CD4-positive, alpha-beta memory T cell (primary cell): Measurements from ENCODE around the gene RIMBP2. TPM values are rescaled to one million over a fixed set of nuclear protein-coding genes. Genes with fewer than 3 reads are reported as not detected.
"Not testable (repeated sequence)": the region's sequence is repeated elsewhere in the genome, so short reads cannot be mapped to it uniquely, and the experiment has no call there.

Experiments used
- CTCF ChIA-PET: fragments of 350-600 bp; sonication (Branson Sonifier 250); formaldehyde crosslinking; loops from one replicate; lab custom pipeline; 2021; ENCODE audit warnings: inconsistent platforms; ENCODE audit not compliant: partially characterized antibody; lab: Charles Lee
- POLR2A ChIA-PET: fragments of 350-600 bp; sonication (Branson Sonifier 250); formaldehyde crosslinking; loops from one replicate; lab custom pipeline; 2021; ENCODE audit not compliant: partially characterized antibody; lab: Charles Lee
- DNase-seq, 5 donors: peaks; one replicate each; pipeline versions ENCODE4 v3.0.0 to v3.0.0-alpha.2; 2020 to 2022; ENCODE audit warnings: mixed read lengths in 1 of 5
- H3K27ac ChIP-seq: one replicate; pipeline ENCODE4 v1.7.0; 2013; ENCODE audit warnings: low read depth, low read length
- H3K27me3 ChIP-seq: 2 replicates; pipeline ENCODE4 v1.7.0; 2013; ENCODE audit warnings: mild to moderate bottlenecking, low read length, moderate library complexity; ENCODE audit not compliant: insufficient read depth
- H3K36me3 ChIP-seq: 2 replicates; pipeline ENCODE4 v1.7.0; 2013; ENCODE audit warnings: mild to moderate bottlenecking, low read length, moderate library complexity; ENCODE audit not compliant: insufficient read depth
- H3K4me1 ChIP-seq: 2 replicates; pipeline ENCODE4 v1.7.0; 2013; ENCODE audit warnings: mild to moderate bottlenecking, low read length, moderate library complexity; ENCODE audit not compliant: insufficient read depth
- H3K4me3 ChIP-seq, 2 donors: one replicate each; pipeline ENCODE4 v1.7.0; 2013; ENCODE audit warnings: low read length in 2 of 2, mild to moderate bottlenecking in 1 of 2
- H3K9me3 ChIP-seq, 2 donors: one replicate each; pipeline ENCODE4 v1.7.0; 2013; ENCODE audit warnings: low read length in 2 of 2, control low read depth in 1 of 2; ENCODE audit not compliant: control insufficient read depth in 1 of 2
- H3K27ac Mint-ChIP-seq, 7 donors: one replicate each; pipeline ENCODE4 v1.8.0; 2020 to 2021; ENCODE audit warnings: mixed read lengths in 7 of 7, mild to moderate bottlenecking in 6 of 7, inconsistent platforms in 3 of 7, moderate library complexity in 3 of 7
- H3K27me3 Mint-ChIP-seq, 2 donors: one replicate each; pipeline ENCODE4 v1.8.0; 2020 to 2021; ENCODE audit warnings: mixed read lengths in 2 of 2
- H3K36me3 Mint-ChIP-seq, 2 donors: one replicate each; pipeline ENCODE4 v1.8.0; 2020 to 2021; ENCODE audit warnings: mixed read lengths in 2 of 2, inconsistent platforms in 1 of 2, mild to moderate bottlenecking in 1 of 2
- H3K4me1 Mint-ChIP-seq, 4 donors: one replicate each; pipeline ENCODE4 v1.8.0; 2020 to 2021; ENCODE audit warnings: mixed read lengths in 4 of 4, mild to moderate bottlenecking in 1 of 4
- H3K4me3 Mint-ChIP-seq, 8 donors: one replicate each; pipeline ENCODE4 v1.8.0; 2020 to 2021; ENCODE audit warnings: mixed read lengths in 8 of 8, mild to moderate bottlenecking in 7 of 8, moderate library complexity in 6 of 8, inconsistent platforms in 3 of 8
- H3K9me3 Mint-ChIP-seq, 8 donors: one replicate each; pipeline ENCODE4 v1.8.0; 2020 to 2021; ENCODE audit warnings: mixed read lengths in 8 of 8, mild to moderate bottlenecking in 5 of 8, inconsistent platforms in 3 of 8, moderate library complexity in 1 of 8
- intact Hi-C: fragments of 100-400 bp; cut with micrococcal nuclease; formaldehyde crosslinking; loops from one replicate; pipeline ENCODE4 v1.15.1; 2023
- polyA plus RNA-seq, 2 donors: library from polyadenylated mRNA; unstranded; fragments of 300-500 nt; fragmentation: Illumina TruSeq; gene quantifications; one replicate each; pipeline ENCODE4 v1.2.3, GENCODE V29; 2021
- total RNA-seq, 2 experiments: library from RNA; stranded (reverse); gene quantifications; one replicate each; pipeline ENCODE4 v1.2.3, GENCODE V29; 2021

The RIMBP2 gene
- total and polyA plus RNA-seq, 4 experiments from 2014 or later, result 0.20 TPM; not detected in 3

GRCh38 chr12:130592641-130593040 is 123.5 kb downstream of the RIMBP2 start:
- H3K9me3 Mint-ChIP-seq, result peaks cover 2 to 17% (median 11%) of the 10 kb centered on the region in 8 donors
- H3K4me1 ChIP-seq, result no peaks in the 10 kb centered on the region
- H3K36me3 ChIP-seq, result no peaks in the 10 kb centered on the region
- no peaks in the 10 kb centered on the region for H3K4me1 Mint-ChIP-seq
- peaks cover 0 to 3% of the 10 kb centered on the region in 2 donors for H3K36me3 Mint-ChIP-seq
- H3K9me3 ChIP-seq, result peaks cover 0 to under 1% of the 10 kb centered on the region in 2 donors
- H3K27me3 ChIP-seq, result no peaks in the 10 kb centered on the region
- no peak overlapping the region for H3K27ac Mint-ChIP-seq
- no peak overlapping the region for H3K4me3 ChIP-seq
- POLR2A ChIA-PET, result no interaction called here
- no peak overlapping the region for H3K4me3 Mint-ChIP-seq
- intact Hi-C loops, result no loop called here
- H3K27ac ChIP-seq, result no peak overlapping the region
- H3K27me3 Mint-ChIP-seq, result peaks cover 0 to 5% of the 10 kb centered on the region in 2 donors
- no peak for DNase-seq
- CTCF ChIA-PET, result no interaction called here

- Histone ChIP-seq H3K4me1 (no peaks in the 10 kb centered on the region), H3K36me3 (no peaks in the 10 kb centered on the region), H3K27me3 (no peaks in the 10 kb centered on the region), H3K4me3 (no peak overlapping the region), H3K27ac (no peak overlapping the region), H3K9me3 (no peaks in the 10 kb centered on the region)
- H3K9me3 Mint-ChIP-seq, result peaks cover 0 to 14% (median 8%) of the 10 kb centered on the region in 8 donors
- CTCF ChIA-PET, result no interaction called here
- no peak overlapping the region for H3K4me3 Mint-ChIP-seq
- peaks cover 0 to 5% of the 10 kb centered on the region in 2 donors for H3K27me3 Mint-ChIP-seq
- intact Hi-C loops, result no loop called here
- no peaks in the 10 kb centered on the region for H3K4me1 Mint-ChIP-seq
- H3K27ac Mint-ChIP-seq, result no peak overlapping the region
- POLR2A ChIA-PET, result no interaction called here
- no peaks in the 10 kb centered on the region for H3K36me3 Mint-ChIP-seq
- DNase-seq, result no peak
Measured at GRCh38 chr12:130591736-130592135, 124.4 kb downstream of the RIMBP2 start.

GRCh38 chr12:130590685-130591084 is 125.4 kb downstream of the RIMBP2 start:
- H3K27me3 Mint-ChIP-seq, result peaks cover 0 to 5% of the 10 kb centered on the region in 2 donors
- Histone ChIP-seq H3K4me1 (no peaks in the 10 kb centered on the region), H3K4me3 (no peak overlapping the region), H3K27ac (no peak overlapping the region), H3K9me3 (no peaks in the 10 kb centered on the region), H3K36me3 (no peaks in the 10 kb centered on the region), H3K27me3 (no peaks in the 10 kb centered on the region)
- H3K27ac Mint-ChIP-seq, result no peak overlapping the region
- no peaks in the 10 kb centered on the region for H3K4me1 Mint-ChIP-seq
- ChIA-PET CTCF (no interaction called here), POLR2A (no interaction called here)
- intact Hi-C loops, result no loop called here
- no peaks in the 10 kb centered on the region for H3K36me3 Mint-ChIP-seq
- H3K9me3 Mint-ChIP-seq, result peaks cover 0 to 14% (median 8%) of the 10 kb centered on the region in 8 donors
- no peak for DNase-seq
- H3K4me3 Mint-ChIP-seq, result no peak overlapping the region

- ChIA-PET POLR2A (no interaction called here), CTCF (no interaction called here)
- Mint-ChIP-seq H3K9me3 (peaks cover 0 to 12% (median 8%) of the 10 kb centered on the region in 8 donors), H3K4me1 (no peaks in the 10 kb centered on the region), H3K27ac (no peak overlapping the region), H3K4me3 (no peak overlapping the region), H3K27me3 (peaks cover 0 to 5% of the 10 kb centered on the region in 2 donors), H3K36me3 (no peaks in the 10 kb centered on the region)
- no peaks in the 10 kb centered on the region for H3K9me3 ChIP-seq
- H3K27me3 ChIP-seq, result no peaks in the 10 kb centered on the region
- no peaks in the 10 kb centered on the region for H3K4me1 ChIP-seq
- H3K4me3 ChIP-seq, result no peak overlapping the region
- no peak for DNase-seq
- no peak overlapping the region for H3K27ac ChIP-seq
- H3K36me3 ChIP-seq, result no peaks in the 10 kb centered on the region
- intact Hi-C loops, result no loop called here
Measured at GRCh38 chr12:130589540-130590317, 126.4 kb downstream of the RIMBP2 start.

- ChIA-PET POLR2A (no interaction called here), CTCF (no interaction called here)
- H3K4me3 Mint-ChIP-seq, result no peak overlapping the region
- H3K27me3 ChIP-seq, result no peaks in the 10 kb centered on the region
- no peak for DNase-seq
- no peaks in the 10 kb centered on the region for H3K4me1 Mint-ChIP-seq
- no peak overlapping the region for H3K27ac Mint-ChIP-seq
- no peaks in the 10 kb centered on the region for H3K9me3 ChIP-seq
- H3K4me1 ChIP-seq, result no peaks in the 10 kb centered on the region
- intact Hi-C loops, result no loop called here
- no peaks in the 10 kb centered on the region for H3K36me3 ChIP-seq
- no peaks in the 10 kb centered on the region for H3K36me3 Mint-ChIP-seq
- H3K4me3 ChIP-seq, result no peak overlapping the region
- H3K27me3 Mint-ChIP-seq, result peaks cover 0 to 5% of the 10 kb centered on the region in 2 donors
- H3K27ac ChIP-seq, result no peak overlapping the region
- H3K9me3 Mint-ChIP-seq, result peaks cover 0 to 9% (median 5%) of the 10 kb centered on the region in 8 donors
Measured at GRCh38 chr12:130588696-130589539, 127.2 kb downstream of the RIMBP2 start.

- Histone ChIP-seq H3K4me3 (no peak overlapping the region), H3K9me3 (no peaks in the 10 kb centered on the region), H3K36me3 (no peaks in the 10 kb centered on the region), H3K27me3 (no peaks in the 10 kb centered on the region), H3K27ac (no peak overlapping the region), H3K4me1 (no peaks in the 10 kb centered on the region)
- ChIA-PET CTCF (no interaction called here), POLR2A (no interaction called here)
- intact Hi-C loops, result no loop called here
- H3K27ac Mint-ChIP-seq, result no peak overlapping the region
- H3K9me3 Mint-ChIP-seq, result peaks cover 0 to 8% (median 4%) of the 10 kb centered on the region in 8 donors
- DNase-seq, result no peak
- peaks cover 0 to 3% of the 10 kb centered on the region in 2 donors for H3K27me3 Mint-ChIP-seq
- H3K4me3 Mint-ChIP-seq, result no peak overlapping the region
- H3K4me1 Mint-ChIP-seq, result no peaks in the 10 kb centered on the region
- no peaks in the 10 kb centered on the region for H3K36me3 Mint-ChIP-seq
Measured at GRCh38 chr12:130587966-130588365, 128.1 kb downstream of the RIMBP2 start.

GRCh38 chr12:130584475-130584874 is 131.6 kb downstream of the RIMBP2 start:
- H3K4me3 Mint-ChIP-seq, CTCF ChIA-PET, H3K36me3 Mint-ChIP-seq, intact Hi-C loops, H3K27ac ChIP-seq, H3K4me3 ChIP-seq, H3K4me1 Mint-ChIP-seq, H3K9me3 ChIP-seq, H3K36me3 ChIP-seq, H3K4me1 ChIP-seq, H3K27me3 Mint-ChIP-seq, H3K27ac Mint-ChIP-seq, DNase-seq, POLR2A ChIA-PET, H3K27me3 ChIP-seq: not testable (repeated sequence)
- H3K9me3 Mint-ChIP-seq, result peaks cover 0 to 12% (median 7%) of the 10 kb centered on the region in 8 donors
